Colon (tissue), 2 donors: Measurements from ENCODE around the gene RAB31.
"Not testable (repeated sequence)": the region's sequence is repeated elsewhere in the genome, so short reads cannot be mapped to it uniquely, and the experiment has no call there.

Experiments
- FAIRE-seq: peaks from 2 replicates; lab custom pipeline; 2012; peaks lifted over from hg19 to GRCh38; lab: Jason Lieb, UNC
- donor health status: control.
- donor health status: control.

RAB31 gene

DNA sequence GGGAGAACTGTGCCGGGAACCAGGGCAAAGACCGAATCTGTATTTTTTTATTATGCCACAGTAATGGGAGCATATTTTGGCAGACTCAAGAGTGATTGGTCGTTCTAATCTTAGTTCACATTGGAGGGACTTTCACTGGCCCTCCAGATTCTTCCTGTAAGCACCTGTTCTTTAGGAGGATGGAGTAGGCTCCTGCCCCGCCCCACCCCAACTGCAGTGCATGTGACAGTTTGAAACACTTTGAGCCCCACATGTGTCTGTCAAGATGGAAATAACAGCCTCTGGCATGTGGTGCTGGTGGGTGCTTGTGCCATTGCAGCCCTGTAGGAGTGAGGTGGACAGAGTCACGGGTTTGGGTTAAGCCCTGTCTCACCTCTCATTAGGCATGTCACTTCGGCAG, 134.3 kb downstream of the RAB31 start:
- no peak for FAIRE-seq

- FAIRE-seq = no peak
Observed at GRCh38 chr18:9845256-9845655, 137.2 kb downstream of the RAB31 start.

- no peak for FAIRE-seq
Observed at GRCh38 chr18:9846162-9846925, 138.2 kb downstream of the RAB31 start.

GRCh38 chr18:9848170-9848879, 140.2 kb downstream of the RAB31 start:
- no peak for FAIRE-seq

- FAIRE-seq = no peak
Observed at GRCh38 chr18:9849407-9850283, 141.5 kb downstream of the RAB31 start.

DNA sequence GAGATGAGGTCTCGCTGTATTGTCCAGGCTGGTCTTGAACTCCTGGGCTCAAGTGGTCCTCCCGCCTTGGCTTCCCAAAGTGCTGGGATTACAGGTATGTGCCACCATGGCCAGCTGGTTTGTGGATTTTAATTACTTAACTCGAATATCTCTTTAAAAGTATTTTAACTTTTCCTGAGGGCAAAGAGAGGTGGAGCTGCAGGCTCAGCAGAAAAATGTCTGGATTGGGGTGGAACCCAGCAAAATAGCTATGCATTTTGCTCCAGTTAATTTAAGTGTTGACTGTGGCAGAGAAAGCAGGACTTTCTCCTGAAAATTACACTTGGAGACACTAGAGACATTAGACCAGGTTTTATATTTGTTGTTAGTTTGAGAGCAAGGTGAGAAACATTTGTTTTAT, 142.2 kb downstream of the RAB31 start:
- FAIRE-seq = no peak

DNA sequence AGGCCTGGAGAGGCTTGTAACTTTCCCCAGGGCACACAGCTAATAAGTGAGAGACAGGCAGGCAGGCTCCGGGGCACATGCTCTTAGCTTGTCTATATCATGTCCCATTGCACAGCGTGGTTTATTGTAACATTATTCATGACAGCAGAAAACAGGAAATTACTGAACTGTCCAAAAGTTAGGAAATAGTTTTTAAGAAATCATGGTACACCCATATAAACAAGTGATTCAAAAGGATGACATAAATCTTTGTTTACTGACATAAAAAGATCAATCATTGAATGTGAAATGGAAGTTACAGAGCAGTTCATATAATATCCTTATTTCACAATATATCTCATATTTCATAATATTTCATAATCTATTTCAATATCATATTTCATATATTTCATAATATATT, 143.4 kb downstream of the RAB31 start:
- FAIRE-seq = no peak

DNA sequence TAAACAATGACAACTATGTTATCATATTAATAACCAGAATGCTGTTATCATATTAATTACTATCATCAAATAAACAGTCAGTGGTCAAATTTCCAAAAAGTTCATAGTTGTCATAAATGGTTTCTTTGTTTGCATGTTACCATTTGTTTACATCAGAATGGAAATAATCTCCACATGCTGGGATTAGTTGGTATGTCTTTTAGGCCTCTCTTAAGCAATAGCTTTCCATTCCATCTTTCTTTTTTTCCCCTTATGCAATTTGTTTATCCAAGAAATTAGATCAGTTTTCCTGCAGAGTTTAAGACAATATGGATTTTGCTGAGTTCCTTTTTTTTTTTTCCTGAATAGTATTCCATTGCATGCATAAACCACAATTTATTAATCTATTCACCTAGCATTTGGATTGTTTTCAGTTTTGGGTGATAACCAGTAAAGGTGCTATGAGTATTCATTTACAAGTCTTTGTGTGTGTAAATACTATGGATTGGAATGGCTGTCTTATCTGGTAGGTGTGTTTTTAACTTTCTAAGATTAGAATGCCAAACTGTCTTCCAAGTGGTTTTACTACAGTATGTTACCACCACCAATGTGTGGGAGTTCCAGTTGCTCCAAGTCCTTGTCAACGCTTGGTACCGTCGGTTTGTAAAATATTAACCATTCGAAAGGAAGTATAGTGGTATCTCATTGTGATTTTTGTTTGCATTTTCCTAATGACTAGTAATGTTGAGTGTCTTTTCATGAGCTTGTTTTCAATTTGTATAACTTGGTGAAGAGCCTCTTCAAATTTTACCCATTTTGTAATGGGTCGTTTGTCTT, 144.4 kb downstream of the RAB31 start:
- FAIRE-seq = no peak

DNA sequence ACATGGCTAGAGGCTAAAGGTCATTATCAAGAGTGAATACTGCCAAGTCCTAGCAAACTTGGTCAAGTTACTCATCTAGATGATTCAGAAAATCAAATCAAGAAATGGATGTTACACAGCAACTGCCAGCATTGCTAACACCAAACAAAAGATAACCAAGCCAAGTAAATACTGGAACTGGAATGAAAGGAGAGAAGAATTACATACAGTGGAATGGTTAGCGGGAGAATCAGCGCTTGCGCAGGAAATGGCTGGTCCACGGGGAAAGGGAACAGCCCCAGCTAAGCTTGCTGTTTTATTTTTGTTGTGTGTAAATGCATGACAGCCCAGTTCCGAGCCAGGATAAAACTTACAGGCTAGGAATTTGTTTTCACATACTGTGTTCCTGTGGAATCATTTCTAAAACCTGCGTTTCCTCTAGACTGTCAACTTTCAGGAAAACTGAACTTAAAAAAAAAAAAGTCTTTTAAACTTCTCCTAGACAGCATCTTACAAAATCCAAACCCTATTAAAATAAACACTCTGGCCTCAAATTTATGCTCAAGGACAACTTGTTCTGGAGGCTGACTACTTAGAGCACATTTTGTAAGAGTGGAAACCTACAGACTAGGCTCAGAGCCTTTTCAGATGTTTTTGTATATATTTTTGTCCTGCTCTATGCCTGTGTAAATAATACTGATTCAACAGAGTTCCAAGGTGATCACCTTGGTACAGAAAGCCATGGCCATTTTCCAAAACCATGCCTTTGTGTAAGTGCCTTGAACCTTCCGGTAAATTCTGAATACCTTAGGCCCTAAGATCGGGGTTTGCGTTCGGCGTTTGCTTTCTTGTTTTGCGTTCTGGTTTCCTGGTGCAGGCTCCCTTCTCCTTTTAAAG, 146.9 kb downstream of the RAB31 start:
- FAIRE-seq = no peak

DNA sequence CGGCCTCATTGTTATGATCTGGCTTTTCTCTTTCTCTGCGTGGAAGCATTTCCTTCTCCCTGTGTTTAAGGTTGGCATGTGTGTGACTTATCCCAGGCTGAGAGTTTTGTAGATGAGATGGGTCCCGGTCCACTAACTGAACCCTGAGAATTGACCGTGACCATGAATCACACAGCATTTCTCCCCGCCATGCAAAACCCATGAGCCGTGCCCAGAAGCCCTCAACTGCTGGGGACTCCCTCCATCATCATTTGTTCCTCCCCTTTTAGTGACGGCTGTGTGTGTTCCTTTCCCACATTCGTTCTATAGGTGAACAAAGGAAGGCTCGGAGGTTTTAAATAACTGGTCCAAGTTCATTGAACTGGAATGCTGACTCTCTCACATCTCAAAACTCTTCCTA, 147.6 kb downstream of the RAB31 start:
- FAIRE-seq = no peak

DNA sequence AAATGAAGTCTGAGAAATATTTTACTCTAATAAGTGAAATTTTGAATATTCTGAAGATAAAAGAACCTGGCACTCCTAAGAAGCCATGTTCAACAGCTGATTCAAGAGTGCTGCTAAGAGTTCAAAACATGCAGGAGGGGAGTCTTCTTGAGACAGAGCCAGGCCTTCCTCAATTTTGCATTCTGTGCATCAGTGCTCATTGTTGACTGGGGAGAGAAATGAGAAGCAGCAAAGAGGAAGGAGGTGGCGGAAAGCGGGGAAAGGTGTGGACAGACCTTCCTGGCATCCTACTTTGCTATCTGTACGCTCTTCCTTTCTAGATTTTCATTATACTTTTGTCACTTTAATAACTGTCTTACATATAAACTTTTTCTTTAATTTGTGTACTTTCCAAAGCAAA, 148.0 kb downstream of the RAB31 start:
- no peak for FAIRE-seq

DNA sequence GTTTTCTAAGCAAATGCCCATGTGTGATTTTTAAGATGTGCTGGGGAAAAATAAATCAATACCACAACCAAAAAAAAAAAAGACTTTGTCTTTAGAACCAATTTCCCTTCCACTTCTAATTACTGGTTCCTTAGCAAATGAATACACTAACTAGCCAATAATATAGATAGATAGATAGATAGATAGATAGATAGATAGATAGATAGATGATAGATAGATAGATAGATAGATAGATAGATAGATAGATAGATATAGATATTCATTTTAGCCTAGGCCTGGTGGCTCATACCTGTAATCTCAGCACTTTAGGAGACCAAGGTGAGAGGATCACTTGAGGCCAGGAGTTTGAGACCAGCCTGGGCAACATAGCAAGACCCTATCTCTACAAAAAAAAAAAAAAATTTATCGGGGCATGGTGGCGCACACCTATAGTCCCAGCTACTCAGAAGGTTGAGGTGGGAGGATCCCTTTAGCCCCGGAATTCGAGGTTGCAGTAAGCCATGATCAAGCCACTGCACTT, 149.4 kb downstream of the RAB31 start:
- not testable (repeated sequence) for FAIRE-seq

- no peak for FAIRE-seq
Observed at GRCh38 chr18:9858642-9859041, 150.5 kb downstream of the RAB31 start.

- FAIRE-seq = no peak
Observed at GRCh38 chr18:9859232-9859631, 151.1 kb downstream of the RAB31 start.

DNA sequence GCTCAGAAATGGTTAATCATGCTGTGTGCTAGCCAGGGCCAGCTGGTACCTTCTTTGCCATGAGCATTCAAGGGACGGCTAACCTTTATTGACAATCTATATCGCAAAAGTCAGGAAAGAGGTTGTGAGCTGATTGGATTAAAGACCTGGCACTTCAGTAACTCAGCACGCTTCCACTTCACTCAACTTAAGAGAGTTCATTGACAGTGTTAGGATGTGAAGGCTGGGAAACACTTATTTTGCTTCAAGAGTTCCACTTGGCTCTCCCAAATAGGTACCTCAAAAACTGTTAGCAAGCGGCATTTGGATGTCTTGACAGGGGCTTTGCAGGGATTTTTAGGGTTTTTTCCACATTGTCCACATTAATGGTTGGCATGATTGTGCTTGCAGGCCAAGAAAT, 152.6 kb downstream of the RAB31 start:
- FAIRE-seq = no peak

- FAIRE-seq = no peak
Observed at GRCh38 chr18:9861157-9861556, 153.1 kb downstream of the RAB31 start.

DNA sequence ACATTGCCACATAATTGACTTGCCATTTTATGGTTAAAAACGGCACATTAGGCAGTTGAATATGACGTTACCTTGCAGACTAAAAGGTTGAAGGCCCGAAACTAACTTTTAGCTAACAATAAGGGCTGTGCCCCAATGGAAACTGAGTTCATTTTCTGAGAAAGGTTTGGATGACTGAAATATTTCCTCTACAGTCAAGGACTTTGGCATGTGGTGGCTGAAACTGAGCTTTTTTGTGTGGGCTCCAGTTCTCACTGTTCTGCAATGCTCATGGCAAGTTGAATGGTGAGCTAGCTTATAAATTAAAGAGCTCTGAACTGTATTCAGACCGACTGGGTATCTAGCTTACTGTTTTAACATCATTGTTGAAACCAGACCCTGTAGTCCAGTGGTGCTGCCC, 153.8 kb downstream of the RAB31 start:
- FAIRE-seq = no peak

DNA sequence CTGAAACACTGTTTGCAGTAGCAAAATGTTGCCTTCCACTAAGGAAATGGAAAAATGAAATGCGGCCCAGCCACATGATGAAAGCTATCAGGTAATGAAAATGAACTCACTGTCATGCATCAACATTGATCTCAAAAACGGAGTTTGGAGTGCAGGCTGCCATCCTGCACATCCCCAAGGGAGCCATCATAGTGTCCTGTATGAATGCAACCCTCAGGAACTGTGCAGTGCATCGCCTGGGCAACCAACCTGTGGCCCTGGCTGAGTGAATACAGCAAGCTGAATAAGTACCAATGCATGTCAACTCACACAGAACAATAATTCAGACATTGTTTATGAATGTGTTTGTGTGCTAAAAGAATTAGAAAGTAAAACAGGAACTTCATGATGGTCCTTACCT, 154.6 kb downstream of the RAB31 start:
- no peak for FAIRE-seq

- no peak for FAIRE-seq
Observed at GRCh38 chr18:9863282-9863681, 155.2 kb downstream of the RAB31 start.

- FAIRE-seq = no peak
Observed at GRCh38 chr18:9865764-9866490, 157.8 kb downstream of the RAB31 start.
